Measurements from ENCODE around the gene NPB.
"Not testable (repeated sequence)": the region's sequence is repeated elsewhere in the genome, so short reads cannot be mapped to it uniquely, and the experiment has no call there.

NPB gene

DNA sequence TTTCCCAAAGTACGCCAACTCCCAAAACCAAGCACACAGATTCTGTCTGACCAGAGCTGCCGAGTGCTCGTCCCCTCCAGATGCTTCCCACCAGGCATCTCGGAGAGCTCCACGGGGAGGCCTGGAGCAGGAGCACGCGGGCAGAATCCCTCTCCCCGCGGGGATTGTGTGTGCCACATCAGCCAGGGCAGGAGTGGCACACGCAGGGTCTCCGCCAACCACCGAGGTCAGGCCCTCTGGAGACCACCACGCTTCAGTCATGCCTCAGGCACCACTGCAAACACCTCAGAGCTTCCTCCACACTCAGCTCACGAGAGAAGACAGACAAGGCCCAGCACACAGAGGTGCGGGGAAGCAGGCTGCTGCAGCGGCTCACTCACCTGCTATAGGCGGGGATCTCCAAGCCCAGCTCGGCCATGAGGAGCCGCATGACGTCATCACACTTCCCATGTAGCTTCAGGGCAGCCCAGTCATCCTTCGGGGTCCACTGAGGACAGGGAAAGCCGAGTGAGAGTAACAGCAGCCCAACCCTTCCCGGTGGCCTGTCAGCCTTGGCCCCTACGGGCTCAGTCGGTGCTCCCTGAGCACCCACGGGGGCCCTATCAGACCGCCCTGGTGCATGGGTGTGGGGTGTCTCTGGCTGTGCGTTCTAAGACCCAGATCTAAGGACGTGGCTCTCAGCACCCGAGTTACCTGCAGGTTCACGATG is 11.5 kb downstream of the NPB start:
- no peak for DNase-seq

GRCh38 chr17:81914103-81914850 is 12.2 kb downstream of the NPB start:
- no peak for DNase-seq

GRCh38 chr17:81915331-81915730 is 13.3 kb downstream of the NPB start:
- DNase-seq, result no peak

- DNase-seq, result no peak
Observed at GRCh38 chr17:81916234-81917001, 14.4 kb downstream of the NPB start.

GRCh38 chr17:81917565-81918332 is 15.7 kb downstream of the NPB start, which contains the start of gene SIRT7:
Gene SIRT7 (minus strand): TSS chr17:81918176. CDS start chr17:81918131, 45 bp downstream.
- no peak for DNase-seq

- DNase-seq, result not testable (repeated sequence)
Observed at GRCh38 chr17:81918333-81918669, 16.3 kb downstream of the NPB start.

DNA sequence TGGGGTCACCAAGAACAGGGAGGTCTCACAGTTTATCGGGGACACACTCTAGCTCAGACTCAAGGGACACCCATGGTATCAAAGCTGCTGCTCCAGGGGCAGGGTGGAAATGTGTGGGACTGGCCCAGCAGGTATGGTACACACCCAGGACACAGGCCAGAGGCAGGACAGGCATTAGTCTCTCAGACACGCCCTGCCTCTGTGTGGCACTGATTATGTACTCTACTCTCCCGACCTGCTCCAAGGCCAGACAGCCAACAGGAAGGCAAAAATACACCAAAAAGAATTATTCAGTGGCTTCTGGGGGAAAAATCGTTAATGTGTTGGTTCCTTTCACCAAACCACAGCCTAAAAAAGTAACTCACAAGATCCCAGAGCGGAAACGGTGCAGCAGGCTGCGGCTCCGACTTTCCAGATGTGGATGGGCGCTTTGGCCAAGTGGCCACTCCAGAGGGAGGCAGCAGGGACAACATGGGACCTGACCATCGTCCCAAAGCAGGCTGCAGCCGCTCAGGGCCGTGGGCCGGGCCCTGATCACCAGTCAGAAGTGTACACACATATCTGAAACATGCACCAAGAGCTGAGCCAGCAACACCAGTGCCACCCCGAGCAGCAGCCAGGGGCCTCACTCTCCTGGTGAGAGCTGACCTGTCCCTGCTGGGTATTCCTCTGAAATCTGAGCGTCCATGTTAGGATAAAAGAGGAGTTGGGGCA is 17.0 kb downstream of the NPB start:
- DNase-seq, result no peak

- DNase-seq, result no peak
Observed at GRCh38 chr17:81920612-81921536, 18.8 kb downstream of the NPB start.

DNA sequence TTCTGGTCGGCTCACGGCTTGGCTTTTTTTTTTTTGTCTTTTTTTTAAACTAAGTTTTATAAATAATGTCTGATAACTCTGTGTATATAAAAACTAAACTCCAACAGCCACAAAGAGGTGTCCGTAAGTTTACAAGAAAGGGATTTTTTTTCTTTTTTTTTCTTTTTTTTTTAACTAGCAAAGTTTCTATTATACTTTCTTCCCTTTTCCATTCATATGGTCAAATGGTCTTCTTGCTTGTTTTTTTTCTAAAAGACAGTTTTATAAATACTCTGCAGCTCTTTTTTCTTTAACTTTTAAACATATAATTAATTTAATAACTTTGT is 19.5 kb downstream of the NPB start:
- DNase-seq, result no peak

DNA sequence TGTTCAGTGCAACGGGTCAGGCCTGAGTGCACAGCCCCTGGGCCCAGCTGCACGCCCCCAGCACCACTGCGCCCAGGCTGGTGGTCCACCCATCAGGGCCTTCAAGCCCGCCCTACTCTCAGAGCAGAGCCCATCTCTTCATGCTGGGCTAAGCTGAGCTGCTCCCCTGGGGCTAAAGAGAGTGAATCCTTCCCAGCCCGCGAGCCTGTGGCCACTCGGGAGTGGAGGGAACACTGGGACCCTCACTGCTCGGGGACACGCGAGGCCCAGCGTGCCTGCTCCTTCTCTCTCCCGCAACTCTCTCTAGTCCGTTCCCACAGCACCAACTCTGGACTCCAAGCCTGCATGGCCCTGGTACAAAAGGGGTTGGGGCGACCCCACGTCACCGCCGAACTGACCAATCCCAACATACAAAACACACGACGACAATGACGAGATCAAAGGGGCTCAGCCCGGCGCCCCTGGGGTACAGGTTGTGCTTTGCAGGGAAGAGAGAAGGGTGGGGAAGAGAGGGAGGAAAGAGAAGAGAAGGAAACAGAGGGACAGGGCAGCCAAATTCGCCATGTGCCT is 20.0 kb downstream of the NPB start:
- no peak for DNase-seq

DNA sequence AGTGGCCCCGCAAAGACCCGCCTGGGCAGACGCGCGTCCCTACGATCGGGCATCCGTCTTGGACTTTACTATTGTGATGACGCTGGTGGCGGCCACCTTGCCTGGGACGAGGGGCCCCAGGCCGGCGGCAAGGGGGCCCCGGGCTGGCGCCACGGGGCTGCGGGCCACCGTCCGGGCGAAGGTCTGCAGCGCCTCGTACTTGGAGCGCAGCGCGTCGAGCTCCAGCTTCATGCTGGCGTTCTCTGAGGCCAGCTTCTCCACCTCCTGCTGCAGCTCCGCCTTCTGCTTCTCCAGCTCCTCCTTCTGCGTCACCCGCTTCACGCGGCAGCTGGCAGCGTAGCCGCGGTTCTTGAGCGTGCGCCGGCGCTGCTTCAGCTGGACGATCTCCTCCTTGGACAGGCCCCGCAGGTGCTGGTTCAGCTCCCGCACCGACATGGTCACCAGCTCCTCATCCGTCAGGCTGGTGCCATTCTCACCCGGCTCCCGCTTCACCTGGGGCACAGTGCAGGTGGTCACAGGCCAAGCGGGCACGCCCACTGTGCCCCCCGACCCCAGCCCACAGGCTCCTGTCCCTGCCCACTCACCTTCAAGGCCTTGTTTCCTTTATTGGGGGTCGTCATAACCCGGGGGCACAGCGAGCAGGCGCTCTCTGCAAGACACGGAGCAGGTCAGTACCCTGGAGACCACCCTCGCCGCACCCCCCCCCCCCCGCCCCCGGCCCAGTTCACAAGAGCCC is 20.7 kb downstream of the NPB start:
- no peak for DNase-seq

DNA sequence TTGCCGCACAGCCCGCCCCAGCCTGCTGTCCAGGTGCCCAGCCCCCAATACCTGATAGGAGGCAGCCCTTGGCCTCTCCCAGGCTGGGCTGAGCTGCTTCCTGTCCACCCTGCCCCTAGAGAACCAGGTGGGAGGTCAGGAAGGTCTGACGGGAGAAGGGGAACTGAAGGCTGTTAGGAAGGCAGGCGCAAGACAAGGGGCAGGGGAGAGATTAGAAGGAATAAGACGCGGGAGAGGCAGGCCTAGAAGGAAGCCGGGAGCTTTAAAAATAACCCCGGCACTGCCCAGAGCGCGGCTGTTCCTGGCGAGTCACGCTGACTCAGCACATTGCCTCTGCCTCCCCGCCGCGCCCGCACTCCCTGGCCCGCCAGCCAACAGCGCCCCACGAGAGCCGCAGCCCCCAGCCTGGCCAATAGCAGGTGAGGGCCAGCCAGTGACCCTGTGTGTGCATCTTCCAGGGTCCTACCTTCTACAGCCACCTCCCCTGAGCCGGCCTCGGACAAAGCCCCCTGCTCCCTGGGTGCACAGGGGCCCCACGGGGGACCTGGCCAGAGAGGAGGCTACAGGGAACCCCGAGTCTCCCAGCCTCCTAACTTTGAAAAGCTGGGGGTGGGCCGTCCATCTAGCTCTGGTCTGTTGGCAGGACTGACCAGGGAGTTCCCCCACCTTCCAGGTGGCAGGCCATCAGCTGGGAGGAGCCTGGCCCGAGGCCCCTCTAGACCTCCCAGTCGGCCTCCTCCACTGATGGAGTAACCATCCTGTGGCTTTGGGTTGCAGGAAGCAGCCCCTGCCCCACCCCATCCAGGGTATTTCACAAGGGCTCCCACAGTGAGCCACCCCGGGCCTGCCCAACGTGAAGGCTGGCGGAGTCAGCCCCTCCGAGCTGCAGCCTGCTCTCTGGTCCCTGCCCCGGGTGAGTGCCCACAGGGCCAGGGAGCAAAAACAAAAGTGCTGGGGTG is 21.5 kb downstream of the NPB start:
- DNase-seq, result no peak

DNA sequence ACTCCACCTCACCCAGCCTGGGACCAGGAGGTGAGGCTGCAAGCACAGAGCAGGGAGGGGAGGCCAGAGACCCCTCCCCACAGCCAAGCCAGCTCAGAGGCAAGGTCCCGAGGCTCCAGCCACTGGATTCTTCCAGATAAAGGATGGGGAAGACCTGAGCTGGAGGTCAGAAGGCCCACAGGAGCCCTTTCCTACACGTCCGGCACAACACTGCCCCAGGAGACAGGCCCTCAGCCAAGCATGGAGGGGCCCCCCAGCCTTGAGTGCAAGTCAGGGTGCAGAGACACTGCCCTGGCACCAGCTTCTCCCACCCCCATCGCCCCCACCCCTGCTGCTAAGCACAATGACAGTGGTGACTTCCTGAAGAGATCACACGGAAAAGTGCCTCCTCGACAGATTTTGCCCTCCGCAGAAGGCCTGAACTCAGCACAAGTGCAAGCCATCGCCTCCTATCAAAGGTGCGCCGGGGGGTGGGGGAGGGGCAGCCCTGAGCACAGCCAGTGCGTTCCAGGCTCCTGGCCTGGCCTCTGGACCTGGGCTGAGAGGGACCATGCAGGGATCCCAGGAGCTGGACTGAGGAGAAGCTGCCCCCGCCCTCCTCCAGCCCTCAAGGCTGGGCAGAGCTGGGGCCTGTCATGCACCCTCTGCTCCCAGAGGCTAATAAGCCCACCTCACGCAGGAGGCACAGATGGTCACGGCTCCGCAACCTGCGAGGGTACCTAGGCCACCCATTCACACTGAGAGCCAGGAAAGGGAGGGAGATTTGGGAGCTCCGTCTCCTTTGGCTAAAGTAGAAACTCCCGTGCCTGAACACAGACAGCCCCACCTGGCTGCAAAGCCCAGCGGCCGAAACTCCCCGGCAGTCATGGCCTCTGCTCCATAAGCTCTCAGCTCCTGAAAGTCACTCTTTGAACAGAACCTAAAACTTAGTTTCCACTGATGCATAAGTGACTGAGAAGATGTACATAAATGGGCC is 22.8 kb downstream of the NPB start:
- no peak for DNase-seq

DNA sequence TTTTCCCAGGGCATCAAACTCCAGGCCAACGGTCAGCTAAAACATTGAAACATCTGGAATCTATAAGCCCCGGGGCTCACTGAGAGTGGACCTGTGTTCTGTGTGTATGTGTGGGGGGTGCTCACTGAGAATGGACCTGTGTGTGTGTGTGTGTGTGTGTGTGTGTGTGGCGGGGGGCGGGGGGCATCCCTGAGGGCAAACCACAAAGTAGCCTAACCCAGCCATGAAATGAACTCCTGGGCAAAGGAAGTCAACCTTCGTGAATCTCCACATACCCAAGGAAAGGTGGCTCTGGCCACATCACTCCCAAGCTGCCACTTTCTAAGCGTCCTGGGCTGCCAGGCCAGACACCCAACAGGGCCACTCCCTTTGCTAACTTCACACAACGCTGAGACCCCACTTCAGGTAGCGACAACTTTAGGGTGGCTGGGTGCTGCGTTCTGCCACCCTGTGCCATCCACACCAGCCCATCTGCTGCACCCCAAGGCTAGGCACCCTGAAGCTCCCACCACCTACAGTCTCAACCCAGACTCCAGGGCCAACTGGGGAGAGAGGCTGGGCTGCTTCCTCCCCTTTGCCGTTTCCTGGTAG is 23.9 kb downstream of the NPB start:
- DNase-seq, result no peak

- no peak for DNase-seq
Observed at GRCh38 chr17:81926451-81927151, 24.6 kb downstream of the NPB start.

GRCh38 chr17:81927152-81927652 is 25.2 kb downstream of the NPB start:
- no peak for DNase-seq

Measured in cortex of kidney (tissue), 1 donor.